Stimulated activated CD4-positive, alpha-beta T cell treated with anti-CD3 and anti-CD28 coated beads, TNF-alpha, amount 100 ng/mL, for 48 hours (primary cell): ENCODE data around the gene LTBR.

Source experiments
- DNase-seq, 3 donors: peaks; one replicate each; pipeline ENCODE4 v3.0.0-alpha.2; 2020; ENCODE audit warnings: low read depth in 3 of 3

The LTBR gene

GRCh38 chr12:6382982-6383381 lies 980 bp upstream of the LTBR start:
- no peak for DNase-seq

- no peak for DNase-seq
Measured at GRCh38 chr12:6384499-6385436, 806 bp downstream of the LTBR start.

GRCh38 chr12:6386038-6386437 lies 2.1 kb downstream of the LTBR start:
- DNase-seq, result no peak

GRCh38 chr12:6386491-6386890 lies 2.5 kb downstream of the LTBR start:
- DNase-seq, result no peak

GRCh38 chr12:6387541-6387940 lies 3.6 kb downstream of the LTBR start:
- DNase-seq, result no peak

GRCh38 chr12:6390084-6390799 lies 6.3 kb downstream of the LTBR start:
- DNase-seq, result no peak

- no peak for DNase-seq
Measured at GRCh38 chr12:6391013-6391412, 7.1 kb downstream of the LTBR start.

- no peak for DNase-seq
Measured at GRCh38 chr12:6392504-6392903, 8.5 kb downstream of the LTBR start.

- no peak for DNase-seq
Measured at GRCh38 chr12:6393109-6393508, 9.1 kb downstream of the LTBR start.

- no peak for DNase-seq
Measured at GRCh38 chr12:6394398-6394797, 10.4 kb downstream of the LTBR start.

GRCh38 chr12:6396031-6396430 lies 12.1 kb downstream of the LTBR start:
- DNase-seq, result no peak

- DNase-seq, result no peak
Measured at GRCh38 chr12:6399884-6400644, 16.1 kb downstream of the LTBR start.

GRCh38 chr12:6404390-6404789 lies 20.4 kb downstream of the LTBR start:
- no peak for DNase-seq

GRCh38 chr12:6405963-6406362 lies 22.0 kb downstream of the LTBR start:
- no peak for DNase-seq

GRCh38 chr12:6407236-6407954 lies 23.4 kb downstream of the LTBR start:
- DNase-seq, result no peak

- no peak for DNase-seq
Measured at GRCh38 chr12:6416596-6416995, 32.6 kb downstream of the LTBR start.

- no peak for DNase-seq
Measured at GRCh38 chr12:6418796-6419195, 34.8 kb downstream of the LTBR start.

- DNase-seq, result no peak
Measured at GRCh38 chr12:6420364-6420763, 36.4 kb downstream of the LTBR start.

GRCh38 chr12:6423267-6424007 lies 39.5 kb downstream of the LTBR start:
- DNase-seq, result peak in 2 of 3 donors; percentile 56 to 68

GRCh38 chr12:6424008-6424347 lies 40.0 kb downstream of the LTBR start:
- DNase-seq, result no peak

- no peak for DNase-seq
Measured at GRCh38 chr12:6424866-6425265, 40.9 kb downstream of the LTBR start.
